ENCODE measurements around the gene ADAM29.
"Not testable (repeated sequence)": the region's sequence is repeated elsewhere in the genome, so short reads cannot be mapped to it uniquely, and the experiment has no call there.

ADAM29 gene

GRCh38 chr4:174918058-174918457, at the start of gene ADAM29:
ADAM29 (plus strand) TSS chr4:174918358; CDS start chr4:174975526, 57,168 bp downstream.
- TF ChIP-seq CTCF (IDR thresholded peaks at IDR 0.05; ENCODE audit: insufficient read depth, low read depth, low read length, missing control alignments): no peak
- DNase-seq (ENCODE audit: low read depth): no peak
- H3K4me3 ChIP-seq (ENCODE audit: low read length): no peak within 1 kb of the TSS

DNA sequence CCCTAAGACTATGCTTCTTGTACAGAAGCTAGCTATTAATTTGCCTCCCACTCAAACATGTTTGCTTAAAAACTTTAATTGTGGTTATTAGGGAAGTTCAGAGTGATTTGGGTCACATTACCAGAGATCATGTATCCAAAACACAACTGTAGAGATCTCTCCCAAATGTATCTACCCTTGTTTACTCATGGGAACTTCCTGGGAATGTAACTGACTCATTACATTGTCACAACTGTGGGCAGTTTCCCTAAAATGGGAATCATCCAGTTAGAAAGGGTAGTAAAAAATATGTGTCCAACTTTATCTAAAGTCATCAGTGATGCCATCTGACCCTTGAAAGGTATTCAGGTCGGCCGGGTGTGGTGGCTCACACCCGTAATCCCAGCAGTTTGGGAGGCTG, 48.8 kb upstream of the ADAM29 start:
- DNase-seq (ENCODE audit: low read depth): no peak
- no peak for TF ChIP-seq CTCF (IDR thresholded peaks at IDR 0.05; ENCODE audit: insufficient read depth, low read depth, low read length, missing control alignments)

DNA sequence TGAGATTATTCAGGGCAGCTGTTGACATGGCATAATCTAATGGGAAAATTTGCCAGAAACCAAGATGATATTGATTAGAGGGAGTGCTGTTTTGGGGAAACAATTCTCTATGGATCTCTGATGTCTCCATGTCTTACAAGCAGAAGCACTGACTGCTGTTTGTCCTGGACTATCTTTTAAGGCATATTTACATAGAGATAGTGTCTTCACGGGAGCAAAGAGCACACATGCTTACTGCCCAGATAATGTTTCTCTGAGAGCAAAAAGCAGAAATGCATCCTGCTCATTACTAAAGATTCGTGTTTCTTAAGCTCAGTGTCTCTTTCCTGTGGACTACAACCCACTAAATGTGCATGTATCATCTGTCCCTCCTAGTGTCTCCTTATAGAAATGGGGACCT, 47.8 kb upstream of the ADAM29 start:
- TF ChIP-seq CTCF (IDR thresholded peaks at IDR 0.05; ENCODE audit: insufficient read depth, low read depth, low read length, missing control alignments): no peak
- no peak for DNase-seq (ENCODE audit: low read depth)
- no peak overlapping the region for H3K4me3 ChIP-seq (ENCODE audit: low read length)

More for the DNA sequence above, 48.8 kb upstream of the ADAM29 start:
- H3K4me3 ChIP-seq (ENCODE audit: low read length): no peak overlapping the region

GRCh38 chr4:174871407-174871806, 46.8 kb upstream of the ADAM29 start:
- no peak overlapping the region for H3K4me3 ChIP-seq (ENCODE audit: low read length)
- DNase-seq (ENCODE audit: low read depth): no peak
- TF ChIP-seq CTCF (IDR thresholded peaks at IDR 0.05; ENCODE audit: insufficient read depth, low read depth, low read length, missing control alignments): no peak

DNA sequence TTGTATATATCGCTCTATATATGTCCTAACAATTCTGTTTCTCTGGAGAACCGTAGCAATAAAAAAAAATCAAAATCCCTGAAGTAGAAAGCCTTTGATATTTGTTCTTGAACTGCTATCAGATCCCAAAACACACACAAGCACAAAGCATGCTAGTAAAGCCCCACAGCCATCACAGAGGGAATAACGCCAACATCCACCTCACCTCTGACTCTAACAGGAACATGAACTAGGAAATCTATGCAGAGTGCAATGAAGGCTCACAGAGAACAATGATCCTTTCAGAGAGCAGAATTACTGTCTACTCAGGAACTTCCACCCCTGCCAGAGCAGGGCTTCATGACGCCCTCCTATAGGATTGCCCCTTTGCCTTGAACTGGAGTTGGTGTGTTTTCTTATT, 45.0 kb upstream of the ADAM29 start:
- H3K4me3 ChIP-seq (ENCODE audit: low read length); DNase-seq (ENCODE audit: low read depth): not testable (repeated sequence)

GRCh38 chr4:174873931-174874330, 44.2 kb upstream of the ADAM29 start:
- H3K4me3 ChIP-seq (ENCODE audit: low read length): no peak overlapping the region
- DNase-seq (ENCODE audit: low read depth): peak; percentile 18
- peak; percentile 22 for TF ChIP-seq CTCF (IDR thresholded peaks at IDR 0.05; ENCODE audit: insufficient read depth, low read depth, low read length, missing control alignments)

DNA sequence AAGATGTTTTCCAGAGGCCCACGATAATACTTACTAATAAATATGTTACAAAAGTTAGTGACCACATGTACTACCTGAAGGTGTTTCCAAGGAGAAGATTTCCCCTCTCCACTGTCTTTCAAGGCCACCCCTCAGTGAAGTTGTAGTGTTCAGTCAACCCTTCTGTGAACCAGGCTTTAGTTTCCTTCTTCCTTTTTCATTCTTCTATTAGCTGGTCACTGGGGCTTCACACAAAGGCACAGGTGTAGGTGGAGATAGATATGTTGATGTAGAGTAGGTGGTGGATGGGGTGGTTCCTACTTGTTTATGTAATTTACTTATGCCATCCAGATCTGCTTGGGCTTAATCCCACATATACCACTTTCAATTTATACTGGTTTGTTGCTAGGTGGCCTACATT, 43.3 kb upstream of the ADAM29 start:
- no peak for DNase-seq (ENCODE audit: low read depth)
- TF ChIP-seq CTCF (IDR thresholded peaks at IDR 0.05; ENCODE audit: insufficient read depth, low read depth, low read length, missing control alignments): no peak
- H3K4me3 ChIP-seq (ENCODE audit: low read length): no peak overlapping the region

DNA sequence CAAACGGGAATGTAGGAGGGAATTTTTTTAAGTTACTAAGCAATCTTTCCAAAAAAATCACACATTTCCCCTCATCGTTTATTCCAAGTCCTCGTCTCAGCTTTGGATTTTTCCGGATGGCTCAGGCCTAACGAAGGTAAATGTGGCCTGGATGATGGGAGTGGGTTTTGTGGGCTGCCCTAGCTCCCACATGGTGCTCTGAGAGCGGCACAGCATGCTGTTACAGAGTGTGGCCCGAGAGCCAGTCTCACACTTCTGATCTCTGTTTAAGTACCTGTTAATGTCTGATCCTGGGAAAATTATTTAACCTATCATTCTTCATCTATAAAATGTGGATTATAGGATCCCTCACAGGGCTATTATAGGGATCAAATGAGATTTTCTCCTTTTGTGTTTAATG, 38.2 kb upstream of the ADAM29 start:
- DNase-seq (ENCODE audit: low read depth): no peak
- H3K4me3 ChIP-seq (ENCODE audit: low read length): no peak overlapping the region
- no peak for TF ChIP-seq CTCF (IDR thresholded peaks at IDR 0.05; ENCODE audit: insufficient read depth, low read depth, low read length, missing control alignments)
